Lower leg skin (tissue), 4 donors: Measurements from ENCODE around the gene CCNYL1. TPM values are rescaled to one million over a fixed set of nuclear protein-coding genes. Genes with fewer than 3 reads are reported as not detected.

ENCODE experiments used
- DNase-seq, 2 donors: peaks; one replicate each; pipeline ENCODE4 v3.0.0-alpha.2; 2019; ENCODE audit warnings: low spot score in 2 of 2
- H3K4me3 ChIP-seq: fragments of 200-600 bp; sonication (generic); 2 replicates; pipeline ENCODE4 v1.5.1; 2017; ENCODE audit warnings: mild to moderate bottlenecking, low read depth; ENCODE audit not compliant: poor library complexity, severe bottlenecking
- CTCF ChIP-seq, 3 donors: fragments of 450-650 bp; IDR thresholded peaks; one replicate each; pipeline ENCODE4 v1.5.1; 2016; ENCODE audit warnings: antibody characterized with exemption in 3 of 3, mild to moderate bottlenecking in 3 of 3, moderate library complexity in 2 of 3
- POLR2A ChIP-seq, 2 donors: fragments of 450-650 bp; IDR thresholded peaks; one replicate each; pipeline ENCODE4 v1.6.1; 2016 to 2017; ENCODE audit warnings: antibody characterized with exemption in 2 of 2, mild to moderate bottlenecking in 1 of 2, moderate library complexity in 1 of 2
- WGBS, 2 donors: methylation state at CpG; one replicate each; pipeline ENCODE4 v1.1.5; 2018; 5-methylcytosine and 5-hydroxymethylcytosine counted together
- intact Hi-C: fragments of 100-400 bp; cut with DNase I; formaldehyde crosslinking; loops from one replicate; pipeline ENCODE4 v1.15.0; 2023; ENCODE audit warnings: low total_unique reads
- total RNA-seq, 4 donors: library from RNA; depleted of rRNA; stranded (reverse); fragments of >200 nt; gene quantifications; one replicate each; pipeline ENCODE4 v1.1.0, GENCODE V29; 2016

CCNYL1 gene
- total RNA-seq, 4 donors from 2014 or later = 2.2 to 10.1 (median 3.6) TPM

DNA sequence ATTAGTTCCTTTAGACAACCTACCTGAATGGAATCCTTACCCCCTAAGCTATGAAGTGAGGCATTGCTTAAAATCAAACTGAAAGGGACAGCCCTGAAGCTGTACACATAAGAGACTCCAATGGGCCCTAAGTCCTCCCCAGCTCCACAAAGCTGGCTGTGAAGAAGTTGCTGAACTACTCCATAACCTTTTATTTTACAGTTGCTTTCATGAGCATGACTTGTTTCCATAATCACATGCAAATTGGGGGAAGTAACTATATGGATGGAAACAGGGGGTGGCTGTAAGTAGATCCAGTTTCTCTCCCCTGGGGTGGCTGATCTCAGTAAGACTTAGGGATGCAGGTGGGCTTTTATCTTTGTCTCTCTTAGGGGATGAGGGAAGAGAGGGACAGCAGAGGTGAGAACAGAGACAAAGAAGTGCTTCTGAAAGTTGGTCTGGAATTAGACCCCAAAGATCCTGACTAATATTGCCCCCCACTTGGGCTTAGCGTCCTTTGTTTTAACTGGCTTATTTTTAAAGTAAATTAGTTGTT lies 52.7 kb downstream of the CCNYL1 start:
- 86 to 91% methylated on average over 1 of the region's 1 CpG for WGBS, 2 donors
- TF ChIP-seq CTCF (IDR thresholded peaks at IDR 0.05) (no peak), POLR2A (IDR thresholded peaks at IDR 0.05) (no peak)
- H3K4me3 ChIP-seq = no peak overlapping the region
- intact Hi-C loops = no loop called here
- DNase-seq = no peak

- intact Hi-C loops = no loop called here
- no peak for TF ChIP-seq POLR2A (IDR thresholded peaks at IDR 0.05)
- no peak for TF ChIP-seq CTCF (IDR thresholded peaks at IDR 0.05)
- H3K4me3 ChIP-seq = no peak overlapping the region
- DNase-seq = no peak
- 73 to 81% methylated on average over 2 of the region's 2 CpGs for WGBS, 2 donors
These were observed 54.1 kb downstream of the CCNYL1 start for GRCh38 chr2:207765547-207765946.

GRCh38 chr2:207766041-207766551 lies 54.7 kb downstream of the CCNYL1 start:
- TF ChIP-seq CTCF (IDR thresholded peaks at IDR 0.05) = no peak
- no peak for TF ChIP-seq POLR2A (IDR thresholded peaks at IDR 0.05)
- intact Hi-C loops = no loop called here
- 52 to 53% methylated on average over 5 of the region's 5 CpGs for WGBS, 2 donors
- DNase-seq = no peak
- H3K4me3 ChIP-seq = no peak overlapping the region

GRCh38 chr2:207766697-207767460 lies 55.4 kb downstream of the CCNYL1 start:
- intact Hi-C loops = no loop called here

GRCh38 chr2:207767461-207768167 lies 56.2 kb downstream of the CCNYL1 start:
- no peak overlapping the region for H3K4me3 ChIP-seq
- WGBS, 2 donors = 78 to 80% methylated on average over 56 of the region's 56 CpGs
- DNase-seq = no peak
- TF ChIP-seq CTCF (IDR thresholded peaks at IDR 0.05) (no peak), POLR2A (IDR thresholded peaks at IDR 0.05) (no peak)
- intact Hi-C loops = no loop called here

More at GRCh38 chr2:207766697-207767460, 55.4 kb downstream of the CCNYL1 start:
- DNase-seq = no peak
- H3K4me3 ChIP-seq = no peak overlapping the region
- 79 to 80% methylated on average over 47 to 57 of the region's 65 CpGs for WGBS, 2 donors
- TF ChIP-seq CTCF (IDR thresholded peaks at IDR 0.05) (no peak), POLR2A (IDR thresholded peaks at IDR 0.05) (no peak)
